Memory B cell (primary cell): ENCODE measurements around the gene TPPP2.
"Not testable (repeated sequence)": the region's sequence is repeated elsewhere in the genome, so short reads cannot be mapped to it uniquely, and the experiment has no call there.

Experiments used
- ATAC-seq: fragments of 150-1000 bp; cut with Tn5 transposase; 2 replicates; pipeline ENCODE4 v1.10.0; 2021; ENCODE audit warnings: low read depth, mild to moderate bottlenecking, moderate library complexity
- DNase-seq, 2 donors: peaks; one replicate each; pipeline ENCODE4 v3.0.0; 2022; ENCODE audit warnings: low spot score in 2 of 2
- H3K27ac Mint-ChIP-seq: one replicate; pipeline ENCODE4 v1.8.0; 2022; ENCODE audit warnings: mild to moderate bottlenecking, moderate library complexity, mixed read lengths
- H3K27me3 Mint-ChIP-seq: one replicate; pipeline ENCODE4 v1.8.0; 2022; ENCODE audit warnings: mixed read lengths
- H3K36me3 Mint-ChIP-seq: one replicate; pipeline ENCODE4 v1.8.0; 2022; ENCODE audit warnings: mild to moderate bottlenecking, mixed read lengths
- H3K4me1 Mint-ChIP-seq: one replicate; pipeline ENCODE4 v1.8.0; 2022; ENCODE audit warnings: mixed read lengths
- H3K4me3 Mint-ChIP-seq: one replicate; pipeline ENCODE4 v1.8.0; 2022; ENCODE audit warnings: mild to moderate bottlenecking, moderate library complexity, mixed read lengths
- H3K9me3 Mint-ChIP-seq: one replicate; pipeline ENCODE4 v1.8.0; 2022; ENCODE audit warnings: mixed read lengths

TPPP2 gene

DNA sequence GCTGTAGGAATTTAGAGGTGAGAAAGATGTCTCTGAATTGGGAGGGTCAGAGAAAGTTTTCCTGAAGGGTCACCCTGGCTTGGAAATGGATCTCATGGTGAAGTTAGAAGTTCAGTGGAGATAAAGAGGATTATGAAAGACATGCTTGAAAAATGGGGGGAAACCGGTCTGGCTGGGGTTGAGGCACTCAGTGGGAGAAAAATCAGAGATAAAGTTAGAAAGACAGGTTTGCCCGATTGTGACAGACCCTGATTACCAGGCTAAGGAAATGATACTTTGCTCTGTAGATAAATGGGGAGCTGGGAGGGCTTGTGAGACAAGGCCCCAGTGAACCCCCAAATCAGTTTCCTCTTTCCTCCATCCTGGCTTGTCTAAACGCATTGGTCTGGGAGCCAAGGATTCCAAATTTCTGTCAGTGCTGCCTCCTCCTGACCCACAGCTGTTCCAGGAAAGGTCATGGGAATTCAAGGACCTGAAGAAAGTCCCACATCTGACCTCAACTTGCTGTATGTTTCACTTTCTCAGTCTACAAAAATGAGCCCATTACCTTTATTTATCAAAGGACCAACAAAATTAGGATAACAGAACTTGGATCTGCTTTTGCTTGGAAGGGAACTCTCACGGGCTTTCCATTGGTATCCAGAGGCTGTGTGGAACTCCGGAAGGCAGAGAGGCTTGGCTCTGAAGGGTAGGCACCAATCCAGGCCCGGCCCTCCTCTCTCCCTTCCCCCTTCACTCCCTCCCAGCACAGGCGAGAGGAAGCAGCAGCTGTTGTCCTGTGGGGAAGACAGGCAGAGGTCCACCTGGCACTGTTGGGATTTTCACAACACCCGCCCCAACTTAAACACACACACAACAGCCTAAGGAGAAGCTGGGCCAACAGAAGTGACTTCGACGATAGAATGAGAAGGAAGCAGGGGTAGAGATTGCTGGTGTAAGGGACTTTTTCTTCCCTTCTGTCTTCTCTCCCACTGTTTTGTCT is 8.7 kb downstream of the TPPP2 start:
- no peak overlapping the region for H3K27ac Mint-ChIP-seq
- ATAC-seq (no peak), DNase-seq (no peak)
- H3K36me3 Mint-ChIP-seq, result no peaks in the 10 kb centered on the region
- H3K9me3 Mint-ChIP-seq, result no peaks in the 10 kb centered on the region
- no peaks in the 10 kb centered on the region for H3K4me1 Mint-ChIP-seq
- H3K27me3 Mint-ChIP-seq, result peaks cover 19% of the 10 kb centered on the region
- no peak overlapping the region for H3K4me3 Mint-ChIP-seq

DNA sequence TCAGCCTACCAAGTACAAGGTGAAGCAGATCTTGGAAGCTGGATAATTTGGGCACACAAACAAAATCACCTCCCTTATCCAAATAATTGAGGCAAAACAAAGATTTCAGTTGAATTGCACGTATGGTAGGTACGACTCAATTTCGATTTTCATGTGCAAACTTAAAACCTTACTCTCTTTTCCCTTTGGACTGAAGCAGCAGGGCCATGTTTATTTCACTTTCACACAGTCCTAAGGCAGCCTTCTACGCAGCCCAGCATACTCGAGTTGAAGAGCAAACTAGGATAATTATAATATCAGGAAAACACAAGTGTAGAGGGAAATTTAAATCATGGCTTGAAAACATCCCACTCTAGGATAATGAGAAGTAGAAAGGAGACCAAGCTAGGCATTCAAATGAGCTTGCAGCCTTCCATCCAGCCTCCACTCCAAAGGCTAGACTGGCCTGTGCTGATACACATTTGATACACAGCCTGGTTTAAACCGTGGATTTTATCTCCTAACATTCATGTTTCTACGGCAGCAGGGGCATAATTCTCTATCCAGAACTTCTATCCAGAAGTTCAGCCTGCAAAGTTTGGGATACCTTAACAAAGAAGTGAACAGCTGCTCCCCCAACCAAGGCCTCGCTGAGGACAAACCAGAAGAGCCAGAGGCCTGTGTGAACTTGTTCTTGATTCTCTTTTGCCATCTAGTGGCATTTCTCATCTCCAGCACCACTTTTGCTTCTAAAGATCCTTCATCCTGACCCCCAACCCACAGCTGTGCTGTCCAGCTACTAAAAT is 9.8 kb downstream of the TPPP2 start:
- Mint-ChIP-seq H3K4me1 (no peaks in the 10 kb centered on the region), H3K36me3 (no peaks in the 10 kb centered on the region), H3K4me3 (no peak overlapping the region), H3K9me3 (no peaks in the 10 kb centered on the region), H3K27me3 (peaks cover 23% of the 10 kb centered on the region), H3K27ac (no peak overlapping the region)
- ATAC-seq, result peak; percentile 80
- DNase-seq, result peak in 1 of 2 donors; percentile 13

DNA sequence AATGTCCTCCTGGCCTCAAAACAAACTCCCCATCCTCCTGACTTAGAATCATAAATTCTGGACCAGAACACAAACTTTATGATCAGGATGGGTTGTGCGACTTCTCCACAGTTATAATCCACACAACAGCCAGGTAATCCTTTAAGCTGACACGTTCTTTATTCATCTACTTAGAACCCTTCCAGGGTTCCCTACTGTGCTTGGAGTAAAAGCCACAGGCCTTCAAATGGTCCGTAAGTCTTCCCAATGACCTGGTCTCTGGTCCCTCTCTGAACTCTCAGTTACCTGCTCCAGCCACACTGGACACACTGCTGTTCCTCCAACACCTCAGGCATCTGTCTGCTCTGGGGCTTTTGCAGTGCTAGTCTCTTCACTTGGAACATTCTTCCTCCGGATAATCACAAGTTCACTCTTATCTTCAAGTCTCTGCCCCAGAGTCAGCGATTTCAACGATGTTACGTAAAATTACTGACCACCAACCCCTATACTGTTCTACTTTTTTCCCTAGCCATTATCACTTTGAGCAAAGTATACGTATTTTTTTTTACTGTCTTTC is 10.4 kb downstream of the TPPP2 start:
- H3K36me3 Mint-ChIP-seq, result no peaks in the 10 kb centered on the region
- no peak overlapping the region for H3K4me3 Mint-ChIP-seq
- no peaks in the 10 kb centered on the region for H3K9me3 Mint-ChIP-seq
- DNase-seq, result no peak
- ATAC-seq, result no peak
- H3K27me3 Mint-ChIP-seq, result peaks cover 26% of the 10 kb centered on the region
- H3K4me1 Mint-ChIP-seq, result no peaks in the 10 kb centered on the region
- no peak overlapping the region for H3K27ac Mint-ChIP-seq

DNA sequence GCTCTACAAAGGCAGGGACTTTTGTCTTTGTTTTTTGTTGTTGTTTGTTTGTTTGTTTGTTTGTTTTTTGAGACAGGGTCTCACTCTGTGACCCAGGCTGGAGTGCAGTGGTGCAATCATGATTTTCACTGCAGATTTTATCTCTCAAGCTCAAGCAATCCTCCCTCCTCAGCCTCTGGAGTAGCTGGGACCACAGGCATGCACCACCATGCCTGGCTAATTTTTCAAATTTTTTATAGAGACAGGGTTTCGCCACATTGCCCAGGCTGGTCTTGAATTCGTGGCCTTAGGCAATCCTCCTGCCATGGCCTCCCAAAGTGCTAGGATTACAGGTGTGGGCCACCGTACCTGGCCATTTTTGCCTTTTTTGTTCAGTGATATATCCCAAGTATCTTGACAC is 10.9 kb downstream of the TPPP2 start:
- not testable (repeated sequence) for H3K36me3 Mint-ChIP-seq, ATAC-seq, H3K27ac Mint-ChIP-seq, H3K9me3 Mint-ChIP-seq, H3K4me3 Mint-ChIP-seq, H3K4me1 Mint-ChIP-seq, DNase-seq
- peaks cover 26% of the 10 kb centered on the region for H3K27me3 Mint-ChIP-seq

DNA sequence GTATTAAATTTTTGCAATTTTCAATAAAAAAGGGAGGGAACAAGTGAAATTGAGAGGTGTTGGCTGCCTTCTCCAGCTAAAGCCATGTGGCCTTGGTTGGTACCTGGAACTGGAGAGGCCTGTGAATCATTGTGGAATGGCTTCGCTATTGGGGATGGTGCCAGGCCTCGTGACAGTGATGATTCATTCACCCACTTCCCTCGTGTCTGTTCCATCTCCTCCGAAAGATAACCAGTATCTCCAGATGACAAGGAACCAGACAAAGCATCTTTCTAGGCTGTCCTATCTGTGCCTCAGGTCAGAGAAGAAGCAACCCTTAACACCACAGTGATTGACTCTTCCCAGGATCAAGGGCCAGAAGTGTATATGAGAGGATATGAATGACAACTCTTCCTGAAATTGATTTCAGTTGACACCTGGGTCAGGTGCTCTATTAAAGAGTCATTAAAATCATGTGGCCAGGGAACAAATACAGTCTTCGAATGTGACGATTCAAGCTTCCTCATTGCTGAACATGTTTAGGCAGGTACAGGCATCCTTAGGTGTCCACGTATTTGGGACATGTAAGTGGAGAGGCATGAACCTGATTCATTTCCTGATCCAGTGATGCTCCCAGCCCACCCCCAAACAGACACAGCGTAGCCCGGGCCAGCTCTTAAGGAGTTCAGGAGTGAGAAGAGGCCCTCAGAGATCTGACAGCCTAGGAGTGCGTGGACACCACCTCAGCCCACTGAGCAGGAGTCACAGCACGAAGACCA is 11.8 kb downstream of the TPPP2 start, which contains the start of gene RNASE7:
RNASE7 (plus strand) TSS at position 687 of the 758 bp plus-strand sequence. CDS start 631 bp downstream, outside the sequence.
- peaks cover 25% of the 10 kb centered on the region for H3K27me3 Mint-ChIP-seq
- no peak for DNase-seq
- no peak within 1 kb of the TSS for H3K4me3 Mint-ChIP-seq
- no peak for ATAC-seq
- no peaks in the 10 kb centered on the region for H3K9me3 Mint-ChIP-seq
- H3K36me3 Mint-ChIP-seq, result no peaks in the 10 kb centered on the region
- H3K4me1 Mint-ChIP-seq, result no peaks in the 10 kb centered on the region
- H3K27ac Mint-ChIP-seq, result no peak within 1 kb of the TSS

DNA sequence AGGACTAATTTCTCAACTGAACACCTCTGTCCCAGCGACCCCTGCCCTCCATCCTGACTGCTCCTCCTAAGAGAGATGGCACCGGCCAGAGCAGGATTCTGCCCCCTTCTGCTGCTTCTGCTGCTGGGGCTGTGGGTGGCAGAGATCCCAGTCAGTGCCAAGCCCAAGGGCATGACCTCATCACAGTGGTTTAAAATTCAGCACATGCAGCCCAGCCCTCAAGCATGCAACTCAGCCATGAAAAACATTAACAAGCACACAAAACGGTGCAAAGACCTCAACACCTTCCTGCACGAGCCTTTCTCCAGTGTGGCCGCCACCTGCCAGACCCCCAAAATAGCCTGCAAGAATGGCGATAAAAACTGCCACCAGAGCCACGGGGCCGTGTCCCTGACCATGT is 12.9 kb downstream of the TPPP2 start:
- no peak for DNase-seq
- H3K36me3 Mint-ChIP-seq, result no peaks in the 10 kb centered on the region
- no peaks in the 10 kb centered on the region for H3K4me1 Mint-ChIP-seq
- H3K9me3 Mint-ChIP-seq, result no peaks in the 10 kb centered on the region
- no peak overlapping the region for H3K27ac Mint-ChIP-seq
- no peak overlapping the region for H3K4me3 Mint-ChIP-seq
- ATAC-seq, result no peak
- H3K27me3 Mint-ChIP-seq, result peaks cover 23% of the 10 kb centered on the region

DNA sequence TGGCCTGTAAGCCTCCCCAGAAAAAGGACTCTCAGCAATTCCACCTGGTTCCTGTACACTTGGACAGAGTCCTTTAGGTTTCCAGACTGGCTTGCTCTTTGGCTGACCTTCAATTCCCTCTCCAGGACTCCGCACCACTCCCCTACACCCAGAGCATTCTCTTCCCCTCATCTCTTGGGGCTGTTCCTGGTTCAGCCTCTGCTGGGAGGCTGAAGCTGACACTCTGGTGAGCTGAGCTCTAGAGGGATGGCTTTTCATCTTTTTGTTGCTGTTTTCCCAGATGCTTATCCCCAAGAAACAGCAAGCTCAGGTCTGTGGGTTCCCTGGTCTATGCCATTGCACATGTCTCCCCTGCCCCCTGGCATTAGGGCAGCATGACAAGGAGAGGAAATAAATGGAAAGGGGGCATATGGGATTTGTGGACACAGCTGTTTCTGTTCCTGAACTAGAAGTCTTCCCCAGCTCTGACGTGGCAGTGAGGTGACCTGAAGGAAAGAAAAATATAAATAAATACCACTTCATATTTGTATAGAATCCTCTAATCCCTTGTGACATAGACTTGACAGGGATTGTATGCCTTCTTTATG is 13.5 kb downstream of the TPPP2 start:
- Mint-ChIP-seq H3K36me3 (no peaks in the 10 kb centered on the region), H3K9me3 (no peaks in the 10 kb centered on the region), H3K27ac (no peak overlapping the region), H3K27me3 (peaks cover 23% of the 10 kb centered on the region), H3K4me1 (no peaks in the 10 kb centered on the region), H3K4me3 (no peak overlapping the region)
- ATAC-seq, result no peak
- no peak for DNase-seq

DNA sequence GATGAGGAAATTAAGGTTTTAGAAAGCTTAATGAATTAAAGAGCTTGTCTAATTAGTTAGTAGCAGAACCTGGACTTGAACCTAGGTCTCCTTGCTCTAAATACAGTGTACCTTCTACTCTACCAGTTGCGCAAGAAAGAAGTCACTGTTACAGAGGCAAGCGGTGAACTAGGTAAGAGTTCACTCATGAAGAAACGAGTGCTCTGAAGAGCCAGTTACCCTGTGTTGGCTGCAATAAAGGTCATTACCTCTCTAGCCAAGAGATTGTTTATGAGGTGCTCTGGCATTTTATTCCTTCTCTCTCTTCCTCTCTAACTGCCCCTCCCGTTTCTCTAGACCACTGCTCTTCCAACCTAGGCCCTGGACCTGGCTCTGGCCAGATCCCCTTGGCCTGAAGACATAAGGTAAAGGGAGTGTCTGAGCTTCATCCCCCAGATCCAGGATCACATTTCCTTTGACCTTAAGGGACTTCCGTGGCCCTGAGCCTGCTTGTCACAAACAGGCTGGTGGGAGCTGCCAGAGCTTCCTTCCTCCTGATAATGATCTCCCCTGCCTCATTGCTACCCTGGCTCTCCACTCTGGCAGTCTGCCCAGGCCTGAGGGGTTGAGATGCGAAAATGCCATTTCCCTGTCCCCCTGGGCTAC is 14.1 kb downstream of the TPPP2 start:
- H3K27me3 Mint-ChIP-seq, result peaks cover 26% of the 10 kb centered on the region
- no peaks in the 10 kb centered on the region for H3K4me1 Mint-ChIP-seq
- no peak overlapping the region for H3K4me3 Mint-ChIP-seq
- H3K9me3 Mint-ChIP-seq, result no peaks in the 10 kb centered on the region
- ATAC-seq (no peak), DNase-seq (no peak)
- H3K36me3 Mint-ChIP-seq, result no peaks in the 10 kb centered on the region
- H3K27ac Mint-ChIP-seq, result no peak overlapping the region

- Mint-ChIP-seq H3K27ac (no peak overlapping the region), H3K4me1 (no peaks in the 10 kb centered on the region), H3K27me3 (peaks cover 26% of the 10 kb centered on the region), H3K9me3 (no peaks in the 10 kb centered on the region), H3K4me3 (no peak overlapping the region), H3K36me3 (no peaks in the 10 kb centered on the region)
- DNase-seq, result no peak
- no peak for ATAC-seq
These were observed 17.4 kb downstream of the TPPP2 start for GRCh38 chr14:21047378-21047781.

GRCh38 chr14:21048638-21049037 is 18.6 kb downstream of the TPPP2 start:
- Mint-ChIP-seq H3K27ac (no peak overlapping the region), H3K36me3 (no peaks in the 10 kb centered on the region), H3K4me3 (no peak overlapping the region), H3K9me3 (no peaks in the 10 kb centered on the region), H3K4me1 (no peaks in the 10 kb centered on the region), H3K27me3 (peaks cover 22% of the 10 kb centered on the region)
- DNase-seq (no peak), ATAC-seq (no peak)

DNA sequence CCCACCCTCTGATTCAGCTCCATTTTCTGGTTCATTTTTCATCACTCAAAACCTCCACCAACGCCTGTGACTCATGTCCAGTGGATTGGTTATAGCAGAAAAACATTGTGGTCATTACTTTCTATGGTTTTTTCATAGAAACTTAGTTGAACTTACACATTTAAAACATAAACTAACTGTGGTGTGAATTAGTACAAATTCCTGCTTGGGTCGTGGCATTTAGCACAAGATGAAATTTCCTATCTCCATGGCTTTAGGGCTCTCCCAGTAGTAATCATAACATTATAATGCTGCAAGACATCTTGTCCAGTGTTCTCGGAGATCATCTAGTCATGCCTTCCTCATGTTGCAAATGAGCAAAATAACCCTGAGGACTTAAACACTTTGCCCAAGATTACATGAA is 19.3 kb downstream of the TPPP2 start:
- no peak for DNase-seq
- H3K36me3 Mint-ChIP-seq, result no peaks in the 10 kb centered on the region
- no peak overlapping the region for H3K4me3 Mint-ChIP-seq
- H3K4me1 Mint-ChIP-seq, result no peaks in the 10 kb centered on the region
- H3K27me3 Mint-ChIP-seq, result peaks cover 22% of the 10 kb centered on the region
- H3K9me3 Mint-ChIP-seq, result no peaks in the 10 kb centered on the region
- H3K27ac Mint-ChIP-seq, result no peak overlapping the region
- ATAC-seq, result no peak

- DNase-seq (no peak), ATAC-seq (peak; percentile 52)
- Mint-ChIP-seq H3K36me3 (no peaks in the 10 kb centered on the region), H3K9me3 (no peaks in the 10 kb centered on the region), H3K27ac (no peak overlapping the region), H3K4me1 (no peaks in the 10 kb centered on the region), H3K27me3 (peaks cover 14% of the 10 kb centered on the region), H3K4me3 (no peak overlapping the region)
These were observed 20.6 kb downstream of the TPPP2 start for GRCh38 chr14:21050597-21050996.
